Adrenal gland (tissue), 5 donors: ENCODE results near the gene DNAH2.

Experiments used
- CTCF ChIP-seq, 6 experiments: fragments of 450-650 bp in 4 of 6; fragments of 200-600 bp in 2 of 6; sonication (generic) in 1 of 6; IDR thresholded peaks; 1 replicate in 5 of 6; 2 replicates in 1 of 6; pipeline versions ENCODE4 v1.5.1 to v1.8.0; 2016 to 2021; ENCODE audit warnings: antibody characterized with exemption in 6 of 6, mild to moderate bottlenecking in 2 of 6, moderate library complexity in 1 of 6
- POLR2A ChIP-seq, 2 donors: fragments of 450-650 bp; IDR thresholded peaks; one replicate each; pipeline ENCODE4 v1.6.1; 2017; ENCODE audit warnings: antibody characterized with exemption in 2 of 2, mild to moderate bottlenecking in 2 of 2, moderate library complexity in 1 of 2
- donor health status: DM: no; HTN: no; CAD: no.

GRCh38 chr17:7684851-7685532, 32.6 kb upstream of the DNAH2 start:
- TF ChIP-seq CTCF (IDR thresholded peaks at IDR 0.05) (no peak), POLR2A (IDR thresholded peaks at IDR 0.05) (no peak)
